Measurements from ENCODE around the gene SMIM14. TPM values are rescaled to one million over a fixed set of nuclear protein-coding genes. Genes with fewer than 3 reads are reported as not detected.
"Not testable (repeated sequence)": the region's sequence is repeated elsewhere in the genome, so short reads cannot be mapped to it uniquely, and the experiment has no call there.

SMIM14 gene
- total RNA-seq, 1 experiment from 2014 or later = 30.3 TPM

DNA sequence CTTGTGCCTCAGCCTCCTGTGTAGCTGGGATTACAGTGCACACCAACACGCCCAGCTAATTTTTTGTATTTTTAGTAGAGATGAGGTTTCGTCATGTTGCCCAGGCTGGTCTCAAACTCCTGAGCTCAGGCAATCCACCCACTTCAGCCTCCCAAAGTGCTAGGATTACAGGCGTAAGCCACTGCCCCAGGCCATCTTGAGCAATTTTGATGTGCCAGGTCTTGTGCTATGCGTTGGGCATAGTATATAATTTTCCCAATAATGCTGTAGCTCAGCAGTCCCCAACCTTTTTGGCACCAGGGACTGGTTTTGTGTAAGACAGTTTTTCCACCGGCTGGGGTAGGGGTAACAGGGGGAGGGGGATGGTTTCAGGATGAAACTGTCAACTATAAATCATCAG is 18.0 kb upstream of the SMIM14 start:
- H3K27me3 ChIP-seq (ENCODE audit: control insufficient read depth, insufficient read depth, low read length); H3K4me3 ChIP-seq (ENCODE audit: insufficient read depth, low read depth, low read length); DNase-seq; H3K36me3 ChIP-seq (replicated peaks; ENCODE audit: control insufficient read depth, insufficient read depth, low read length): not testable (repeated sequence)

DNA sequence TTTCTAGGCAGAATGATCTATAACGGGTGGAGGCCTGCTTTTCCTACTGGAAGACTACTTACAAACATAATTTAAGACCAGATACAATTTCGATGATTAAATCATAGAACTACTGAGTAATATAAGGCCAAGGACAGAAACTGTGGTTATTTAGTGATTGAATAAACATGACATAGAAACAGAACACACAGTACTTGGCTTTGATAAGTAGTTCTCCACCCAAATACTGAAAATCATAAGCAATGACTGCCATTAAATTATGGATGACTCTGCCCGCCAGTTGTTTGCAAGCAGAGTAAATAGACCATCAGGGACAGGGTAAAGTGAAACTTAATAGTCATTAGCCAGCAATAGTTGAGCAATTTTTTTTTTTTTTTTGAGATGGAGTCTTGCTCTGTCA is 17.2 kb upstream of the SMIM14 start:
- Histone ChIP-seq H3K4me3 (ENCODE audit: insufficient read depth, low read depth, low read length) (no peak overlapping the region), H3K36me3 (replicated peaks; ENCODE audit: control insufficient read depth, insufficient read depth, low read length) (no peaks in the 10 kb centered on the region), H3K27me3 (ENCODE audit: control insufficient read depth, insufficient read depth, low read length) (no peaks in the 10 kb centered on the region)
- DNase-seq = no peak

DNA sequence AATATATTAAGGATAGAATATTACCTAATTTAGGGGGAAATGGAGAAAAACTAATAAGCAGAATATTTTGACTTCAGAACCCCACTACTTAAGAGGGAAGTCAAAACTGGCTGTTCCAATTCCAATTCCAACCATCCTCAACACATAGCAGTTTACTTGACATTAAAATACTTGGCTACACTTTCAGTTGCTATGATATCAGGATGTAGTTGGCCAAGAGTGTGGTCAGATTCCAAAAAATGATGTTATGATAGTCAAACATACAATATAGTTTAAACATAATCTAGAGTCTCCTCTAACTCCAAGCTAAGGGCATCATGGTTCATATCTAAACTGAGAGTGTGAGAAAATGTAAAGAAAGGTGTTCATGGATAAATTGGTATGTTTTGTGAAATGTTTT is 16.5 kb upstream of the SMIM14 start:
- no peak overlapping the region for H3K4me3 ChIP-seq (ENCODE audit: insufficient read depth, low read depth, low read length)
- no peak for DNase-seq
- H3K27me3 ChIP-seq (ENCODE audit: control insufficient read depth, insufficient read depth, low read length) = no peaks in the 10 kb centered on the region
- no peaks in the 10 kb centered on the region for H3K36me3 ChIP-seq (replicated peaks; ENCODE audit: control insufficient read depth, insufficient read depth, low read length)

DNA sequence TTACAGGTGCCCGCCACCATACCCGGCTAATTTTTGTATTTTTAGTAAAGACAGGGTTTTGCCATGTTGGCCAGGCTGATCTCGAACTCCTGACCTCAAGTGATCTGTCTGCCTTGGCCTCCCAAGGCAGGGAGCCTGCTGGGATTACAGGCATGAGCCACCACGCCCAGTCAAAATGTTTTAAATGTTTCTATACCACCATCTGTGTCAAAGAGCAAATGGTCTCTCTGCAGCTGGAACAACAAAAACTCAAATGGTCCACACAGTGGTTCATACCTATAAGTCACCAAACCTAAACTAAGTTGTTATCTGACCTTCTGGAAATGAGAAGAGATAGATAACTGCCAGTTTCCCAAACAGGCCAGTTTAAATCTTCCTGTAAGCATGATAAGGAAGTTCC is 12.9 kb upstream of the SMIM14 start:
- not testable (repeated sequence) for H3K27me3 ChIP-seq (ENCODE audit: control insufficient read depth, insufficient read depth, low read length); H3K36me3 ChIP-seq (replicated peaks; ENCODE audit: control insufficient read depth, insufficient read depth, low read length); H3K4me3 ChIP-seq (ENCODE audit: insufficient read depth, low read depth, low read length); DNase-seq

DNA sequence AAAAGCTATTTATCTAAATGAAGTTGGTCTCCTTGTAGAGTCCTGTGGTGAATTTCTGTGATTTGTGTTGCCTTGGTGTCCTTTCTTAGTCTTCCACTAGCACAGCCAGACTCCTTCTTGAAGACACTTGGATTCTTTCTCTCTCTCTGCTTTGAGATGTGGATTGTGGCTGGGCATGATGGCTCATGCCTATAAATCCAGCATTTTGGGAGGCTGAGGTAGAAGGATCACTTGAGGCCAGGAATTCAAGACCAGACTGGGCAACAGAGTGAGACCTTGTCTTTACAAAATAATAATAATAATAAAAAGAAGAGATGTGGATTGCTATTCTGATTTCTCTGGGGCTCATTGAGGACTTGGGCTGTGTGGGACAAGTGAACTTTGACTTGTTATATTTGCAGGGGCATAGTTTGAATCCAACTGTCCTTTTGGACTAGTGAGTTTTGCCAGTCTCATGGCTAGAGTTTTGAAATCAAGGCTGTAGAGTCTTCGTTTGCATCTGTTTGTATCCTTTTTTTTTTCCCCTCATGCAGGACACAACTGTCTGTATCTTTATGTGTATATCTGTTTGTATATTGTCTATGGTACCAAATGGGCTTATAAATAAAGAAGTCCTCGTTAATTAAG is 11.1 kb upstream of the SMIM14 start:
- H3K4me3 ChIP-seq (ENCODE audit: insufficient read depth, low read depth, low read length) = no peak overlapping the region
- no peak for DNase-seq
- no peaks in the 10 kb centered on the region for H3K36me3 ChIP-seq (replicated peaks; ENCODE audit: control insufficient read depth, insufficient read depth, low read length)
- H3K27me3 ChIP-seq (ENCODE audit: control insufficient read depth, insufficient read depth, low read length) = no peaks in the 10 kb centered on the region

DNA sequence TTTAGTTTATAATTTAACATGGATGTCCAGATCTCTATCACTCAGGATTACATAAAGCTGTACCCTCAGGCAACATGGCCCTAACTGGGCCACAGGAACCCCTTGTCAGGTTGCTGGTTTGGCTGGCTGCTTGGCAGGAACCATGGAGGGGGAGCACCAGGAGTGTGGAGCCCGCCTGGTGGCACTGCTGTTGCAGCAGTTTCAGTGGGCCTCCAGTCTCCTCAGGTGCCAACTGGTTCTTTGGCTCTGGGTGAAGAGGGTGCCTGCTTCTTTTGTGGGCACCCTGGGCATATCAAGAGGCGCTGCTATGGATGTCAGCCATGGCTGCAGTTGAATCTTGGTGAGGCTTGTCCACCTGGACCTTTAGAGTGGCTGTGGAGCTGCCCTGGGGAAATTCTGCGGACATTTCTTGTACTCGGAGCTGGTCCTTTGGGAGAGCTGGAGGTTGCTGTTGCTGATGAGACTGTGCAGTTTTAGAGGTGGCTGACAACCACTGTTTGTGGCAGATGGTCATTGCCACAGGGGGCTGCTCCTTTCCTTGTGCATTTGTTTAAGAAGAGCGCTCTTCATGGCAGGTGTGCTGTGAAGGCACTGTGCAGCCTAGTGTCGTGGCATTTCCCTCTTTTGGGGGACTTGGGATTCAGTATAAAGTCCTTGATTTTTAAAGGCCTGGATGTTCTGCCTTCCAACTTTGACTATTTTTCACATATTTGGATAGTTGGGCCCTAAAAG is 10.3 kb upstream of the SMIM14 start:
- no peak for DNase-seq
- H3K27me3 ChIP-seq (ENCODE audit: control insufficient read depth, insufficient read depth, low read length) = no peaks in the 10 kb centered on the region
- no peak overlapping the region for H3K4me3 ChIP-seq (ENCODE audit: insufficient read depth, low read depth, low read length)
- no peaks in the 10 kb centered on the region for H3K36me3 ChIP-seq (replicated peaks; ENCODE audit: control insufficient read depth, insufficient read depth, low read length)

DNA sequence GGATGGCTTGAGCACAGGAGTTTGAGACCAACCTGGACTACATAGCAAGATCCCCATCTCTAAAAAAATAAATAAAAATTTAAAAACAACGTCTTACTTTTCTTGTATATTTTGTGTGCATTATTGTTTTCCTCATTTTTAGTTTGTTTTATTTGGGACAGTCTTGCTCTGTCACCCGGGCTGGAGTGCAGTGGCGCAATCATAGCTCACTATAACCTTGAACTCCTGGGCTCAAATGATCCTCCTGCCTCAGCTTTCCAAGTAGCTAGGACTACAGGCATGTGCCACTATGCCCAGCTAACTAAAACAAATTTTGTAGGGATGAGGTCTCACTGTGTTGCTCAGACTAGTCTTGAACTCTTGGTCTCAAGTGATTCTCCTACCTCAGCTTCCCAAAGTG is 9.5 kb upstream of the SMIM14 start:
- no peak for DNase-seq
- H3K4me3 ChIP-seq (ENCODE audit: insufficient read depth, low read depth, low read length) = no peak overlapping the region
- no peaks in the 10 kb centered on the region for H3K27me3 ChIP-seq (ENCODE audit: control insufficient read depth, insufficient read depth, low read length)
- no peaks in the 10 kb centered on the region for H3K36me3 ChIP-seq (replicated peaks; ENCODE audit: control insufficient read depth, insufficient read depth, low read length)

DNA sequence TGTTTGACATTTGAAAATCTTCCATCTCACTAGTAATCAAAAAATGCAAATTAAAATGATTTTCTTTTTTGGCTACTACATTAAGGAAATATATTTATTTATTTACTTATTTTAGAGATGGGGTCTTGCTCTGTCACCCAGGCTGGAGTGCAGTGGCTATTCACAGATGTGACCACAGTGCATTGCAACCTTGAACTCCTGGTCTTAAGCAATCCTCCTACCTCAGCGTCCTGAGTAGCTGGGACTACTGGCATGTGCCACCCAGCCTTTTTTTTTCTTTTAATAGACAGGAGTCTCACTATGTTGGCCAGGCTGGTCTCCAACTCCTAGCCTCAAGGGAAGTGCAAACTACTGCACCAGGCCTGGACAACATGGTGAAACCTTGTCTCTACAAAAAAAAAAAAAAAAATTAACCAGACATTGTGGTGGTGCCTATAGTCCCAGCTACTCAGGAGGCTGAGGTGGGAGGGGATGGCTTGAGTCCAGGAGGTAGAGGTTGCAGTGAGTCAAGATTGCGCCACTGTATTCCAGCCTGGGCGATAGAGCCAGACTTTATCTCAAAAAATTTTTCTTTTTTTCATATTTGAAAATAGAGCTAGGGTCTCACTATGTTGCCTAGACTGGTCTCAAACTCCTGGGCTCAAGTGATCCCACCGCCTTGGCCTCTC is 4.4 kb upstream of the SMIM14 start:
- DNase-seq = no peak
- H3K4me3 ChIP-seq (ENCODE audit: insufficient read depth, low read depth, low read length) = no peak overlapping the region
- H3K36me3 ChIP-seq (replicated peaks; ENCODE audit: control insufficient read depth, insufficient read depth, low read length) = no peaks in the 10 kb centered on the region
- H3K27me3 ChIP-seq (ENCODE audit: control insufficient read depth, insufficient read depth, low read length) = no peaks in the 10 kb centered on the region

DNA sequence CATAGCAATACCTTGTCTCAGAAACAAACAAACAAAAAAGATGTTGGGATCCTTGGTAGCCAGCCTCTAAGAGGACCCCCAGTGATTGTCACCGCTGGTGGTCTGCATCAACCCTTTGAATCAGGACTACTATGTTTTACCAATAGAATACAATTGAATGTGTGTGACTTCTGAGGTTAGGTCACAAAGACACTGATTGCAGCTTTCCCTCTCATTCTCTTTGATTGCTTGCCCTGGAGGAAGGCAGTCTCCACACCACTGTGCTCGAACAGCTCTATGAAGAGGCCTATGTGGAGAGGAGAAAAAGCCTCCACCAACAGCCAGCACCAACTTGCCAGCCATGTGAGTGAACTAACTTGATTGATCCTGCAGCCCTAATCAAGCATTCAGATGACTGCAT is 2.8 kb upstream of the SMIM14 start:
- peak; percentile 23 for DNase-seq
- Histone ChIP-seq H3K27me3 (ENCODE audit: control insufficient read depth, insufficient read depth, low read length) (no peaks in the 10 kb centered on the region), H3K4me3 (ENCODE audit: insufficient read depth, low read depth, low read length) (no peak overlapping the region), H3K36me3 (replicated peaks; ENCODE audit: control insufficient read depth, insufficient read depth, low read length) (no peaks in the 10 kb centered on the region)

DNA sequence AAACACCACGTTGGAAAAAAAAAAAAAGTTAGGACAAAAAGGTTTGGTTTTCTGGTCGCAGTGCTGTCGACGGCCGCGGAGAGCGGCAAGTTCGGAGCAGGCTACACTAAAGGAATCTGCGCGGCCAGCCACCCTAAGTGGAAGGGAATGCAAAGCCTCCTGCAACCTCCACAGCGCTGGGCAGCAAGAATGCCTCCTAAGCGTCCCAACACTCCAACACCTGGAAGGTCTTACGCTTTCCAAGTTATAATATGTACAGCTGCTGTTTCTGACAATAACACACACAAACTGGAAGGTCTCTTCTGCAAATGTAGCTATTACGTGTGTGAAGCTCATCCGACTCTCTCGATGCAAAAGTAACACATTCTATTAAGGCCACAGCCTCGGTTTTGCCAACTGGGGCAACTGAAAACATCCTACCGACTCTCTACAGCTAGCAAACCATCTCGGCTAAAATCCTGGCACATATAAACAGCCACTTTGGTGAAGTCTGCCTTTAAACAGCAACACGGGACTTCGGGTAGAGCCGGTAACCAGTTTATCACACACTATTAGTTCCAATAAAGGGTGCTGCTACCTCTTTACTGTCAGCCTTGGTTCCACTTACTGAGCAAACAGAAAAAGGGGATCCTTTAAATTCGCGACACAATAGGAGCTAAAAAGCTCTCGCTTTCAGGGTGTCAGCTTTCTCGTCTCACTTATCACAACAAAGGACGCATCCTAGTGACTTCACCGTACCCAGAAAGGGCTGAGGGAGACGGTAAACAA is 895 bp downstream of the SMIM14 start:
- Histone ChIP-seq H3K4me3 (ENCODE audit: insufficient read depth, low read depth, low read length) (peak overlapping the region; percentile 79), H3K27me3 (ENCODE audit: control insufficient read depth, insufficient read depth, low read length) (no peaks in the 10 kb centered on the region), H3K36me3 (replicated peaks; ENCODE audit: control insufficient read depth, insufficient read depth, low read length) (no peaks in the 10 kb centered on the region; the same call in 1 of the 2 replicates)
- DNase-seq = peak; percentile 70

DNA sequence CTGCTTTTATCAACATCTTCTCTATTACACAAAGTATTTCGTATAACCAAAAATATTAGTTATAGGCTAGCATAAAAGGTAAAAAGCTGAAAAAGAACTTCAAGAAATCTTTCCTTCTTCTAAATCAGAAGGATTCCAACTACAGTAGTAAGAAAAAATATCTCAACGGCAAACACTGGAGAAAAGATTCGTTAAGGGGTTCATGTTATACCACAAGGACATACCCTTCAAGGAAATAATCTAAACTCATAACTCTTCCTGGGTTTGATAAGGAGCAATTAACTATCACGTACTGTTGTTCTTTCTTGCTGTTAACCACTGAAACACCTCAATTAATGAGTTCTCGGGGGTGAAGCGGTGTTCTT is 1.5 kb downstream of the SMIM14 start:
- no peak for DNase-seq
- no peaks in the 10 kb centered on the region; the same call in 1 of the 2 replicates for H3K36me3 ChIP-seq (replicated peaks; ENCODE audit: control insufficient read depth, insufficient read depth, low read length)
- H3K4me3 ChIP-seq (ENCODE audit: insufficient read depth, low read depth, low read length) = peak overlapping the region; percentile 79
- H3K27me3 ChIP-seq (ENCODE audit: control insufficient read depth, insufficient read depth, low read length) = no peaks in the 10 kb centered on the region

DNA sequence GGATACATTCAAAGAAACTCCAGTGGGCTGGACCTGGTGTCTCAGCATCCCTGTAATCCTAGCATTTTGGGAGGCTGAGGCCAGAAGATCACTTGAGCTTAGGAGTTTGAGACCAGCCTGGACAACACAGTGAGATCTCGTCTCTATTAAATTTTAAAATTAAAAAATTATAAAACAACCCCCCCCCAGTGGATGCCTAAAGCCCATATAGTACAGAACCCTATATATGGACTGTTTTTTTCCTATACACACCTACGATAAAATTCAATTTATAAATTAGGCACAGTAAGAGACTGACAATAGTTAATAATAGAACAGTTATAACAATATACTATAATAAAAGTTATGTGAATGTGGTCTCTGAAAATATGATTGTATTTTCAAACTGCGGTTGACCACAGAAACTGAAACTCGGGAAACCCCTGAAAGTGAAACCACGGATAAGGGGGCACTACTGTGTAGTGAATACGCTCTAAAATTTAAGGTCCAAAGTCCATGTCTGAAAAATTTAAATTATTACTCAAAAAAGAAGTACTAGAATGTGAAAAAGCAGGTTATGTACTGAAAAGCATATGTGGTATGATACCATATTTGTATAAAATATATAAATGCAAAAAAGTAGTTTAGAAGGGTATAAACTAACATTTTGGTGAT is 2.0 kb downstream of the SMIM14 start:
- DNase-seq = no peak
- Histone ChIP-seq H3K4me3 (ENCODE audit: insufficient read depth, low read depth, low read length) (peak overlapping the region; percentile 79), H3K36me3 (replicated peaks; ENCODE audit: control insufficient read depth, insufficient read depth, low read length) (no peaks in the 10 kb centered on the region; the same call in 1 of the 2 replicates), H3K27me3 (ENCODE audit: control insufficient read depth, insufficient read depth, low read length) (no peaks in the 10 kb centered on the region)

DNA sequence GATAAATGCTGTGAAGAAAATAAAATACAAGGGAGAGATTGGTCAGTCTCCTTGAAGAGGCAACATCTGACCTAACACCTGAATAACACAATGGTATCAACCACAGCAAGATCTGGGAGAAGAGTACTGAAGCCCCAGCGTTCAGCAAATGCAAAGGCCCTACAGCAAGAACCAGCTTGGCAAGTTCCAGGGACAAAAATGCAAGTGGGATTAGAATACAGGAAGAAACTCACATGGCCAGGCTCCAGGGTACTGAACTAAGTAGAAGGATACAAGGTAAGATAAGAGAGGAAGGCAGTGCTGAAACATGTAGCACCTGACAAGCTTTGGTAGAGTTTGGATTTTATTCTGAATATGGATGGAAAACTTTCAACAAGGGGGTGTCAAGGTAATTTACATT is 3.6 kb downstream of the SMIM14 start:
- H3K36me3 ChIP-seq (replicated peaks; ENCODE audit: control insufficient read depth, insufficient read depth, low read length) = no peaks in the 10 kb centered on the region; the same call in 1 of the 2 replicates
- peak; percentile 40 for DNase-seq
- no peak overlapping the region for H3K4me3 ChIP-seq (ENCODE audit: insufficient read depth, low read depth, low read length)
- no peaks in the 10 kb centered on the region for H3K27me3 ChIP-seq (ENCODE audit: control insufficient read depth, insufficient read depth, low read length)

DNA sequence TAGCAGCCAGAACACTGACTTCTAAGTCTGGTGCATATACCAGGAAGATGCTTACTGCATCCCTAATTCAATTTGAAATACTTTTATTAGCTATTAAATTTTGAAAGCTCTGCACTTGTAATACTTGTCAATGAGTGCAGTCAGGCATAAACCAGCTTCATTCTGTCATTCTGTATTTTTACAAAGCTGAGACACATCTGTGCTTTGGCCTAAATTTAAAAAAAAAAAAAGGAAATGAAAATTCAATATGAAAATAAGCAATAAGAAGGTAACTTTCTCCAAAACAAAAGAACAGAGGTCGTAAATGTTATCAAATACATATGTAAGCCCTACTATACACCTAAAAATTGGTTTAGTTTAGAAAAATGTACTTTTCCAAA is 7.0 kb downstream of the SMIM14 start:
- H3K27me3 ChIP-seq (ENCODE audit: control insufficient read depth, insufficient read depth, low read length) = no peaks in the 10 kb centered on the region
- no peak for DNase-seq
- H3K36me3 ChIP-seq (replicated peaks; ENCODE audit: control insufficient read depth, insufficient read depth, low read length) = no peaks in the 10 kb centered on the region; the same call in 1 of the 2 replicates
- H3K4me3 ChIP-seq (ENCODE audit: insufficient read depth, low read depth, low read length) = no peak overlapping the region
